ENCODE results near the gene KRT2.

GRCh38 chr12:52629281-52630007 lies 22.6 kb downstream of the KRT2 start:
- TF ChIP-seq CTCF (conservative IDR thresholded peaks at IDR 0.05; ENCODE audit: low read length) (no peak), EZH2phosphoT487 (IDR thresholded peaks at IDR 0.05; ENCODE audit: borderline replicate concordance, low read depth, low read length) (no peak)

All from OCI-LY7 (cell line).